WTC11 (cell line): ENCODE measurements around the gene NRF1. TPM values are rescaled to one million over a fixed set of nuclear protein-coding genes. Genes with fewer than 3 reads are reported as not detected.

Experiments
- ATAC-seq: fragments of 200-7000 bp; cut with Tn5 transposase; 2 replicates; pipeline ENCODE4 v1.10.0; 2021; ENCODE audit warnings: mild to moderate bottlenecking, moderate library complexity
- CTCF ChIA-PET: fragments of 300-600 bp; sonication (Branson Sonifier 250); formaldehyde crosslinking; loops from one replicate; lab custom pipeline; 2021; ENCODE audit warnings: antibody characterized with exemption; lab: Charles Lee
- POLR2A ChIA-PET: fragments of 350-600 bp; sonication (Branson Sonifier 250); formaldehyde crosslinking; loops from one replicate; lab custom pipeline; 2021; ENCODE audit warnings: antibody characterized with exemption; lab: Charles Lee
- DNase-seq: peaks from one replicate; pipeline ENCODE4 v3.0.0; 2021; ENCODE audit warnings: low spot score
- H3K27ac Mint-ChIP-seq: 2 replicates; pipeline ENCODE4 v1.8.0; 2021; ENCODE audit warnings: mixed read lengths
- H3K27me3 Mint-ChIP-seq: 2 replicates; pipeline ENCODE4 v1.8.0; 2021; ENCODE audit warnings: low read depth, mild to moderate bottlenecking, moderate library complexity, mixed read lengths
- H3K36me3 Mint-ChIP-seq: 2 replicates; pipeline ENCODE4 v1.8.0; 2021; ENCODE audit warnings: mixed read lengths
- H3K4me1 Mint-ChIP-seq: 2 replicates; pipeline ENCODE4 v1.8.0; 2022; ENCODE audit warnings: mixed read lengths
- H3K4me3 Mint-ChIP-seq: 2 replicates; pipeline ENCODE4 v1.8.0; 2021; ENCODE audit warnings: mild to moderate bottlenecking, moderate library complexity, mixed read lengths
- H3K9me3 Mint-ChIP-seq: 2 replicates; pipeline ENCODE4 v1.8.0; 2021; ENCODE audit warnings: mixed read lengths
- ARID4B ChIP-seq: sonication (generic); formaldehyde crosslinking; IDR thresholded peaks from 2 replicates; pipeline ENCODE4 v1.8.0; 2023; ENCODE audit warnings: missing genetic modification reagents, mild to moderate bottlenecking, borderline replicate concordance
- CTCF ChIP-seq: fragments of 200-600 bp; IDR thresholded peaks from 2 replicates; pipeline ENCODE4 v1.8.0; 2022; ENCODE audit warnings: antibody characterized with exemption
- EMX1 ChIP-seq: fragments of 250-450 bp; sonication (Bioruptor Pico); IDR thresholded peaks from 2 replicates; pipeline ENCODE4 v1.8.0; 2021; ENCODE audit warnings: mild to moderate bottlenecking
- IRF2 ChIP-seq: sonication (generic); formaldehyde crosslinking; IDR thresholded peaks from 2 replicates; pipeline ENCODE4 v1.8.0; 2022; ENCODE audit warnings: low read depth, missing genetic modification reagents, borderline replicate concordance
- MYBL2 ChIP-seq: sonication (generic); formaldehyde crosslinking; IDR thresholded peaks from 2 replicates; pipeline ENCODE4 v1.8.1; 2023; ENCODE audit warnings: mild to moderate bottlenecking, moderate library complexity, missing genetic modification reagents
- NFE2L1 ChIP-seq: sonication (generic); formaldehyde crosslinking; IDR thresholded peaks from 2 replicates; pipeline ENCODE4 v1.8.1; 2023; ENCODE audit warnings: missing genetic modification reagents
- NR3C1 ChIP-seq: sonication (generic); formaldehyde crosslinking; conservative IDR thresholded peaks from 2 replicates; pipeline ENCODE4 v1.8.1; 2023; ENCODE audit warnings: low read depth, mild to moderate bottlenecking, missing genetic modification reagents
- SOX15 ChIP-seq: fragments of 250-450 bp; sonication (Bioruptor Pico); IDR thresholded peaks from 2 replicates; pipeline ENCODE4 v1.9.0; 2021; ENCODE audit warnings: mild to moderate bottlenecking
- USF2 ChIP-seq: sonication (generic); formaldehyde crosslinking; IDR thresholded peaks from 2 replicates; pipeline ENCODE4 v1.8.1; 2023; ENCODE audit warnings: mild to moderate bottlenecking, missing genetic modification reagents, moderate library complexity
- ZBTB43 ChIP-seq: sonication (generic); formaldehyde crosslinking; IDR thresholded peaks from 2 replicates; pipeline ENCODE4 v1.8.1; 2023; ENCODE audit warnings: mild to moderate bottlenecking, missing genetic modification reagents
- ZMAT4 ChIP-seq: fragments of 250-450 bp; sonication (Bioruptor Pico); IDR thresholded peaks from 2 replicates; pipeline ENCODE4 v1.9.0; 2021; ENCODE audit warnings: mild to moderate bottlenecking
- ZNF423 ChIP-seq: fragments of 250-450 bp; sonication (Bioruptor Pico); IDR thresholded peaks from 2 replicates; pipeline ENCODE4 v2.1.2; 2022; ENCODE audit warnings: mild to moderate bottlenecking, moderate library complexity
- total RNA-seq: library from RNA; stranded (reverse); gene quantifications from 3 replicates; pipeline ENCODE4 v1.2.3, GENCODE V29; 2021
- TF ChIP-seq, protein P1 (sequence below): sonication (generic); formaldehyde crosslinking; IDR thresholded peaks from 2 replicates; pipeline ENCODE4 v1.8.1; 2023; ENCODE audit warnings: mild to moderate bottlenecking, missing genetic modification reagents, borderline replicate concordance

The NRF1 gene
- total RNA-seq, 1 experiment from 2014 or later = 16.4 TPM

GRCh38 chr7:129803546-129804081 lies 192.1 kb downstream of the NRF1 start:
- Mint-ChIP-seq H3K4me1 (peaks cover 42% of the 10 kb centered on the region), H3K27ac (no peak overlapping the region; the same call in 1 of the 2 replicates), H3K4me3 (no peak overlapping the region), H3K27me3 (peaks cover 2% of the 10 kb centered on the region; the same call in 1 of the 2 replicates), H3K36me3 (no peaks in the 10 kb centered on the region), H3K9me3 (no peaks in the 10 kb centered on the region)
- DNase-seq = no peak
- ChIA-PET POLR2A (interaction anchor here (0.6 kb wide), 1 partner anchor 533 kb away, joined by 6 read pairs; no protein-coding TSS in a partner anchor), CTCF (interaction anchor here (1.0 to 1.1 kb wide), 2 partner anchors 21 to 25 kb away, joined by 4 read pairs; no protein-coding TSS in a partner anchor)
- no peak for ATAC-seq
- TF ChIP-seq IRF2 (CRISPR knock-in tag) (no peak), MYBL2 (CRISPR knock-in tag) (no peak), SOX15 (CRISPR knock-in tag) (no peak)

- peaks cover 2% of the 10 kb centered on the region; the same call in 1 of the 2 replicates for H3K27me3 Mint-ChIP-seq
- no peak overlapping the region for H3K4me3 Mint-ChIP-seq
- ChIA-PET CTCF (interaction anchor here (0.6 to 2.3 kb wide), 4 partner anchors 20 to 191 kb away, joined by 3 to 10 read pairs (median 4); no protein-coding TSS in a partner anchor), POLR2A (interaction anchor here (0.6 kb wide), 1 partner anchor 533 kb away, joined by 6 read pairs; no protein-coding TSS in a partner anchor)
- H3K9me3 Mint-ChIP-seq = no peaks in the 10 kb centered on the region
- DNase-seq (no peak), ATAC-seq (no peak)
- H3K4me1 Mint-ChIP-seq = peaks cover 38% of the 10 kb centered on the region
- H3K27ac Mint-ChIP-seq = no peak overlapping the region
- no peaks in the 10 kb centered on the region for H3K36me3 Mint-ChIP-seq
- no peak for TF ChIP-seq CTCF
- no peak for TF ChIP-seq EMX1
- no peak for TF ChIP-seq ARID4B (CRISPR knock-in tag)
- TF ChIP-seq, protein P1, sequence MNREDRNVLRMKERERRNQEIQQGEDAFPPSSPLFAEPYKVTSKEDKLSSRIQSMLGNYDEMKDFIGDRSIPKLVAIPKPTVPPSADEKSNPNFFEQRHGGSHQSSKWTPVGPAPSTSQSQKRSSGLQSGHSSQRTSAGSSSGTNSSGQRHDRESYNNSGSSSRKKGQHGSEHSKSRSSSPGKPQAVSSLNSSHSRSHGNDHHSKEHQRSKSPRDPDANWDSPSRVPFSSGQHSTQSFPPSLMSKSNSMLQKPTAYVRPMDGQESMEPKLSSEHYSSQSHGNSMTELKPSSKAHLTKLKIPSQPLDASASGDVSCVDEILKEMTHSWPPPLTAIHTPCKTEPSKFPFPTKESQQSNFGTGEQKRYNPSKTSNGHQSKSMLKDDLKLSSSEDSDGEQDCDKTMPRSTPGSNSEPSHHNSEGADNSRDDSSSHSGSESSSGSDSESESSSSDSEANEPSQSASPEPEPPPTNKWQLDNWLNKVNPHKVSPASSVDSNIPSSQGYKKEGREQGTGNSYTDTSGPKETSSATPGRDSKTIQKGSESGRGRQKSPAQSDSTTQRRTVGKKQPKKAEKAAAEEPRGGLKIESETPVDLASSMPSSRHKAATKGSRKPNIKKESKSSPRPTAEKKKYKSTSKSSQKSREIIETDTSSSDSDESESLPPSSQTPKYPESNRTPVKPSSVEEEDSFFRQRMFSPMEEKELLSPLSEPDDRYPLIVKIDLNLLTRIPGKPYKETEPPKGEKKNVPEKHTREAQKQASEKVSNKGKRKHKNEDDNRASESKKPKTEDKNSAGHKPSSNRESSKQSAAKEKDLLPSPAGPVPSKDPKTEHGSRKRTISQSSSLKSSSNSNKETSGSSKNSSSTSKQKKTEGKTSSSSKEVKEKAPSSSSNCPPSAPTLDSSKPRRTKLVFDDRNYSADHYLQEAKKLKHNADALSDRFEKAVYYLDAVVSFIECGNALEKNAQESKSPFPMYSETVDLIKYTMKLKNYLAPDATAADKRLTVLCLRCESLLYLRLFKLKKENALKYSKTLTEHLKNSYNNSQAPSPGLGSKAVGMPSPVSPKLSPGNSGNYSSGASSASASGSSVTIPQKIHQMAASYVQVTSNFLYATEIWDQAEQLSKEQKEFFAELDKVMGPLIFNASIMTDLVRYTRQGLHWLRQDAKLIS (CRISPR knock-in tag) = no peak
- no peak for TF ChIP-seq NFE2L1
- TF ChIP-seq ZNF423 (CRISPR knock-in tag) = no peak
- TF ChIP-seq ZBTB43 (CRISPR knock-in tag) = no peak
- no peak for TF ChIP-seq USF2 (CRISPR knock-in tag)
- no peak for TF ChIP-seq ZMAT4 (CRISPR knock-in tag)
- TF ChIP-seq SOX15 (CRISPR knock-in tag) = no peak
- TF ChIP-seq NR3C1 (CRISPR knock-in tag) = no peak
- TF ChIP-seq, all 79 proteins: peak for 0
Measured at GRCh38 chr7:129804111-129804889, 192.8 kb downstream of the NRF1 start.
